Activated CD4-positive, alpha-beta T cell treated with anti-CD3 and anti-CD28 coated beads, Interleukin-2, amount 10 ng/mL, durations not matched to agents 24 days and 14 days (primary cell): Measurements from ENCODE around the gene UPK3B. TPM values are rescaled to one million over a fixed set of nuclear protein-coding genes. Genes with fewer than 3 reads are reported as not detected.
"Not testable (repeated sequence)": the region's sequence is repeated elsewhere in the genome, so short reads cannot be mapped to it uniquely, and the experiment has no call there.

ENCODE experiments used
- DNase-seq: peaks from one replicate; pipeline ENCODE4 v3.0.0; 2022
- H3K27ac Mint-ChIP-seq: one replicate; pipeline ENCODE4 v1.8.0; 2022; ENCODE audit warnings: mild to moderate bottlenecking, mixed read lengths
- H3K27me3 Mint-ChIP-seq: one replicate; pipeline ENCODE4 v1.8.0; 2022; ENCODE audit warnings: mixed read lengths
- H3K36me3 Mint-ChIP-seq: one replicate; pipeline ENCODE4 v1.8.0; 2022; ENCODE audit warnings: low read depth, mild to moderate bottlenecking, mixed read lengths
- H3K4me1 Mint-ChIP-seq: one replicate; pipeline ENCODE4 v1.8.0; 2021; ENCODE audit warnings: mixed read lengths
- H3K4me3 Mint-ChIP-seq: one replicate; pipeline ENCODE4 v1.8.0; 2022; ENCODE audit warnings: mild to moderate bottlenecking, moderate library complexity, mixed read lengths
- H3K9me3 Mint-ChIP-seq: one replicate; pipeline ENCODE4 v1.8.0; 2021; ENCODE audit warnings: mixed read lengths
- intact Hi-C: fragments of 100-400 bp; cut with micrococcal nuclease; formaldehyde crosslinking; loops from one replicate; pipeline ENCODE4 v1.15.1; 2023
- total RNA-seq: library from RNA; stranded (reverse); gene quantifications from 2 replicates; pipeline ENCODE4 v1.2.3, GENCODE V29; 2022

The UPK3B gene
- total RNA-seq, 1 donor from 2014 or later = 1.2 TPM

GRCh38 chr7:76480403-76481253 lies 29.7 kb upstream of the UPK3B start:
- intact Hi-C loops, H3K36me3 Mint-ChIP-seq: not testable (repeated sequence)

GRCh38 chr7:76482660-76483059 lies 27.7 kb upstream of the UPK3B start:
- H3K9me3 Mint-ChIP-seq, intact Hi-C loops, H3K27me3 Mint-ChIP-seq, H3K36me3 Mint-ChIP-seq, H3K27ac Mint-ChIP-seq, H3K4me1 Mint-ChIP-seq, DNase-seq, H3K4me3 Mint-ChIP-seq: not testable (repeated sequence)

More at GRCh38 chr7:76480403-76481253, 29.7 kb upstream of the UPK3B start:
- H3K4me1 Mint-ChIP-seq, H3K9me3 Mint-ChIP-seq, H3K27me3 Mint-ChIP-seq, DNase-seq, H3K4me3 Mint-ChIP-seq, H3K27ac Mint-ChIP-seq: not testable (repeated sequence)

DNA sequence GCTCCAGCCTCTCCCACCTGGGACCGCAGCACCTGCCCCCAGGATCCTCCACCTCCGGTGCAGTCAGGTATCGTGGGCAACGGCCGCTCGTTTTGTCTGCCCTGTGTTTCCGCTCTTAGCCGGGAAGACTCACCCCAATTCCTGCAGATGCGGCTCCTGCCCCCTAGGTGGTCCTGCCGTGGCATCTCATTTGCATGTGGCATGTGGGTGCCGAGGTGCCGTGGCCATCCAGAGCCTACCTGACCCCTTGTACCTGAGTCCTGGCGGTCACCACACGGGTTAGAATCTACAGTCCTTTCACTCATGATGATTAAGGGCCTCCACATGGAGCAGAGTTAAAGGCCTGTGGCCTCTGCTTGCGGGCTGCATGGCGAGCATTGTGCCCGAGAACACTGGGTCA lies 27.3 kb upstream of the UPK3B start:
- H3K4me3 Mint-ChIP-seq, H3K27me3 Mint-ChIP-seq, H3K4me1 Mint-ChIP-seq, intact Hi-C loops, H3K36me3 Mint-ChIP-seq, H3K9me3 Mint-ChIP-seq, DNase-seq, H3K27ac Mint-ChIP-seq: not testable (repeated sequence)

DNA sequence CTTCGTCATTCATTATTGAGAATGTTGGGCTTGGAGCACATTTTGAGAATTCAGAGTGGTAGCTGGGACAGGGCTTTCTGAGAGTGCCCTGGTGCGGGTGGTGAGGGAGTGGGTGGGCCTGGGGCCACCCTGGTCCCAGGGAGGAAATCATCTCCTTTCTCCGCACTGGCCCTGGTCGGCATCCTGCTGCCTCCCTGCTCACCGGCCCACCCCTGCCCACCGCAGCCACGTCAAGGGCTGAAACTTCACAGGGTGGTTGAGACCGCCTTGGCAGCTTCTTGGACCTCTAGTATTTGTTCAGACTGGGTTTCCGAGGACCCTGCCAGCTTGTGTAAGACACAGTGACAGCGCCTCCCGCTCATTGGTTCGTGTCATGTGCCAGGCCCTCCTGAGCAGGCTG lies 25.9 kb upstream of the UPK3B start:
- intact Hi-C loops, H3K27me3 Mint-ChIP-seq, H3K4me1 Mint-ChIP-seq, H3K4me3 Mint-ChIP-seq, H3K27ac Mint-ChIP-seq, H3K9me3 Mint-ChIP-seq, DNase-seq, H3K36me3 Mint-ChIP-seq: not testable (repeated sequence)

DNA sequence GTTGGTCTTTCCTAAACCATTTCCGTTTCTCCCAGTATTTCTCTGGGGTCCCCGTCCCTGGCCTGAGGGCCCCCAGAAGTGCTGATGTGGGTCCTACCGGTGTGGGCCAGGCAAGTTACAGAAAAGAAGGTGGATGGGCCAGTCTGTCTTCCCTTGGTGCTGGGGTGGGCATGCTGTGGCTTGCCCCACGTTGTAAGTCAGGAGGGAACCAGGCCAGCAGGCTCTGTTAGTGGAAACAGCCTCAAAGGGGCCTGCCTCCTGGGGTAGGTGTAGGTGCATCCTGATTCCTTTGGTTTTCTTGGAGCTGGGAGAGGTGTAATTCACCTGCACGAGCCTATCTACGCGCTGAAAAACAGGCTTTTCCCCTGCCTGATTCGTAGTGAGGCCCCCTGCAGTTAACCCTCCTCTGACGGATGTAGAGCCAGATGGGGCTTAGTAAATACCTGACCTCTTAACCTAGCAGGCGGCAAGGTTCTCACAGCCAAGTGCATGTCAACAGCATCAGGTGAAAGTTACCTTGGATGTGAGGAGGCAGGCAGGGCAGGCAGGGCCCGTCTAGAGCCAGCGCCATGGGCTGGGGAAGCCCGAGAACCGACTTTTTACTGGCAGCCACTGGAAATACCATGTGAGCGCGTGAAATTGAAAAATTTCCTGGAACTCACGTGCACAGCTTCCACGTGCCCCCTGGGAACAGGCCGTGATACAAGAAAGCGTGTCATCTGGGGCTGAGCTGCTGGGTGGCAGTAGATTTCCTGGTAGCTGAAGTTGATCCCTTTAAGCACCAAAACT lies 24.3 kb upstream of the UPK3B start:
- intact Hi-C loops, DNase-seq, H3K27ac Mint-ChIP-seq, H3K4me1 Mint-ChIP-seq, H3K9me3 Mint-ChIP-seq, H3K4me3 Mint-ChIP-seq, H3K27me3 Mint-ChIP-seq, H3K36me3 Mint-ChIP-seq: not testable (repeated sequence)

- Mint-ChIP-seq H3K4me3 (peak overlapping the region; percentile 53), H3K27ac (peak overlapping the region; percentile 87)
- H3K4me1 Mint-ChIP-seq, intact Hi-C loops, H3K9me3 Mint-ChIP-seq, H3K27me3 Mint-ChIP-seq, H3K36me3 Mint-ChIP-seq: not testable (repeated sequence)
- DNase-seq = peak; percentile 77
These were observed 23.7 kb upstream of the UPK3B start for GRCh38 chr7:76486618-76487017.

DNA sequence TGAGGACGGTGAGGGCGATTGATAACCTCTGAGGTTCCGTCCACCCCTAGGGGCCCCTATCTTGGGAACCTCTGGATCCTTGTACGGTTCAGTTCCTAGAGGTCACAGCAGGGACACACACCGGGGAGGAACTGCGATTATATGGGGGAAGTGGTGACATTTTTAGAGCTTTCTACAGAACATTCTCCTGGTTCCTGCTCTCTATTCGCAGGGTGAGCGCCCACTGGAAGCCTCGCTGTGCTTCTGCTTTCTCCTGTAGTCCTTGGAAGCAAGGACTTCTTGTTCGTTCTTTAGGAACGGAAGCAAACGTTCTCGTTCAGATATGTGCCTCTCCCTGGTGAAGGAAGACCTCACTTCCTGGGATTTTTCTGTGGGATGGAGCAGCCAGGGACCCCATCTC lies 22.4 kb upstream of the UPK3B start:
- H3K36me3 Mint-ChIP-seq, H3K27me3 Mint-ChIP-seq, H3K9me3 Mint-ChIP-seq, DNase-seq, H3K4me3 Mint-ChIP-seq, intact Hi-C loops, H3K4me1 Mint-ChIP-seq, H3K27ac Mint-ChIP-seq: not testable (repeated sequence)

DNA sequence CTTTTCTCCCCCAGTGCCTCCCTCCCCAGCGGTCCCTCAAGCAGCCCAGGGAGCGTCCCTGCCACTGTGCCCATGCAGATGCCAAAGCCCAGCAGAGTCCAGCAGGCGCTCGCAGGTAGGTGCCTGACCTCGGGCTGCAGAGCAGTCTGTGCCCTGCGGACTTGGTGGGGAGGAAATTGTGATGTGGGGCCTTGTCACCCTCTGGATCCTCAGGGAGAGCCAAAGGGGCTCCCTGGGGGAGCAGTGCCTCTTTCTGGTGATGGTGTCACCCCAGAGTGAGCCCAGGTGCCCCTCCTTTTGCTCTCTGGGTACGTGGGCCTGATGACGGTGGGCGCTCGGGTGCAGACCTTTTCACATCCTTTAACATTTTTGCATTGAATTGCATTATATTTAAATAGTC lies 18.2 kb upstream of the UPK3B start:
- intact Hi-C loops, H3K9me3 Mint-ChIP-seq, H3K4me1 Mint-ChIP-seq, H3K4me3 Mint-ChIP-seq, H3K27me3 Mint-ChIP-seq, H3K36me3 Mint-ChIP-seq, H3K27ac Mint-ChIP-seq, DNase-seq: not testable (repeated sequence)

DNA sequence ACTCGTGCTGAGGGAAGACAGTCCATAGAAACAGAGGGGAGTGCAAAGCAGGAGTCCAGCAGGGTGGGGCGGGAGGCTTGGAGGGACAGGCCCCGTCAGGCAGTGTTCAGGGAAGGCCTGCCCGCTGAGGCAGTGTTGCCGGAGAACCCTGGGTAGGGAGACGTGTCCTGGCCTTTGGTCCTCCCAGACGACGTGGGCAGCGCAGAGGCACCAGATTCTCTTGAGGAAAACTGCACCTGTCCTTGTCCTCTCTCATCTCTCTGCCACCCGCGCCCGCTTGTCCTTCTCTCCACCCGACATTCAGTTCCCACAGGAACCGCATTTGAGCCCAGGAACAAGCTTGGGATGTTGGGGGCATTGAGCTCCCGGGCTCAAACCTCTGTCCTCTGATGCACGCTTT lies 14.6 kb upstream of the UPK3B start:
- H3K27ac Mint-ChIP-seq = not testable (repeated sequence)

GRCh38 chr7:76497918-76498582 lies 12.3 kb upstream of the UPK3B start:
- H3K27ac Mint-ChIP-seq, DNase-seq, H3K27me3 Mint-ChIP-seq, H3K4me1 Mint-ChIP-seq, H3K9me3 Mint-ChIP-seq, H3K4me3 Mint-ChIP-seq, intact Hi-C loops, H3K36me3 Mint-ChIP-seq: not testable (repeated sequence)

More for the DNA sequence above, 14.6 kb upstream of the UPK3B start:
- DNase-seq, intact Hi-C loops, H3K36me3 Mint-ChIP-seq, H3K9me3 Mint-ChIP-seq, H3K27me3 Mint-ChIP-seq, H3K4me1 Mint-ChIP-seq, H3K4me3 Mint-ChIP-seq: not testable (repeated sequence)

DNA sequence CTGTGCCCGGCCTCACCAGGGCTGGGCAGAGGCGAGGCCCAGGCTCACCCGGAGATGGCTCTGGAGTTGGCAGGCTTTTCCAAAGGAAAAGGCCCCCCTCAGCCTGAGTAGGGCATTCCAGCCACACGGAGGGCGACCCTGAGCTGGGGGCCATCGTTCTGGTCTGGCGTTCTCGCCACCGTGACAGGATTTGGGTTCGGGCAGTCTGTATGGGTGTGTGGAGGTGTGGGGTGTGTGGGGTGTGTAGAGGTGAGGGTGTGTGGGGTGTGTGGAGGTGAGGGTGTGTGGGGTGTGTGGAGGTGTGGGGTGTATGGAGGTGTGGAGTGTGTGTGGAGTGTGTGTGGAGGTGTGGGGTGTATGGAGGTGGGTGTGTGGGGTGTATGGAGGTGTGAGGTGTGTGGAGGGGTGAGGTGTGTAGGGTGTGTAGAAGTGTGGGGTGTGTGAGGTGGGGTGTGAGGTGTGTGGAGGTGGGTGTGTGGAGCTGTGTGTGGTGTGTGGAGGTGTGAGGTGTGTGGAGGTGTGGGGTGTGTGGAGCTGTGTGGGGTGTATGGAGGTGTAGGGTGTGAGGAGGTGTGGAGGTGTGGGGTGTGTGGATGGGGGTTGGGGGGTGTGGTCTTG lies 11.7 kb upstream of the UPK3B start:
- H3K4me1 Mint-ChIP-seq, H3K36me3 Mint-ChIP-seq, H3K9me3 Mint-ChIP-seq, H3K4me3 Mint-ChIP-seq, H3K27ac Mint-ChIP-seq, intact Hi-C loops, DNase-seq, H3K27me3 Mint-ChIP-seq: not testable (repeated sequence)

DNA sequence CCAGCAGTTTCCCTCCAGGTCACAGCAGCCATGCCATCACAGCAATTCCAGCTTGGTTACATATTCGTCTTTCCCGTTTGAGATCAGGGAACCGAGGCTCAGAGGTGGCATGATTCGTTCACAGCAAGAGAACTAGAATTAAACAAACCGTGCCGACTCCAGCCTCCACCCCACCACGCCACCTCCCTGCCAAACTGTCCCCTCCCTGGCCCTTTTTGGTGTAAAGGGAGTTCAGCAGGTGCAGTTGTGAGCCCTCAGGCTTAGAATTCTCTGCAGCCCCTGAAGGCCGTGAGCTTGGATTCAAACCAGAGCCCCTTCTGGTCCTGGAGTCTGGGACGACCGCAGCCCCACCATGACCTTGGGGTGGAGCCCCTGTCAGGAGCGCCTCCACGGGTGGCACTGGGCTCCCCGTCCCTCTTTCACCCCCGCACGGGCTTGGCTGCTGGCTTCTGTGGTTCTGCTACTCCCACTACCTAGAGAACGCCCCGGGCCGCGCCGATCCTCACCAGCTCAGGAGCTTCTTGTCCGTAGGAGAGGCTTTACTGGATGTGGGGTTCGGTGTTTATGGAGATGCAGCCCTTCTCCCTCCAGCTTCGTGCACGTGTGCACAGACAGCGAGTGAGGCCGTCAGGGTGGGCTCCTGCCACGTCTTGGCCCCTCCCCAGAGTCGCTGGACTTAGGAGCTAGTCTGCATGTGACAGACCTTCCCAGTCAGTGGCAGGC lies 11.0 kb upstream of the UPK3B start:
- H3K27me3 Mint-ChIP-seq, H3K4me1 Mint-ChIP-seq, intact Hi-C loops, H3K4me3 Mint-ChIP-seq, DNase-seq, H3K36me3 Mint-ChIP-seq, H3K9me3 Mint-ChIP-seq, H3K27ac Mint-ChIP-seq: not testable (repeated sequence)

DNA sequence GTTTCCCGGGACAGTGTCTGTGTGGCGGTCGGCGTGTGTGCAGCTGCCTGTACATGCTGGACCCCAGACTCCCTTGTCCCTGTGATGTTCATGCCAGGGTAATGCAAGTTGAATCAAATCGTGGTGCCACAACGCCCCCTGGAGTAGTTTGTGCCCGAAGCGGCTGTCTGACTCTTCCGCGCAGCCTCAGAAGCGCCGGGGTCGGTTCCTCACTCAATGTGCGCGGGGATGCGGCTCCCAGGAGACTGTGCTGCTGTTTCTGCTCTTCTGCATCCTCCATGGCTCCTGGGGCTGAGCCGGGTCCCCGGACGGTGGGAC lies 10.5 kb upstream of the UPK3B start:
- peak; percentile 56 for DNase-seq
- H3K36me3 Mint-ChIP-seq, H3K27me3 Mint-ChIP-seq, H3K4me3 Mint-ChIP-seq, intact Hi-C loops, H3K9me3 Mint-ChIP-seq, H3K27ac Mint-ChIP-seq, H3K4me1 Mint-ChIP-seq: not testable (repeated sequence)
